HG03064 (cell line): ENCODE data around the gene LSP1.
"Not testable (repeated sequence)": the region's sequence is repeated elsewhere in the genome, so short reads cannot be mapped to it uniquely, and the experiment has no call there.

ENCODE experiments used
- ATAC-seq: cut with Tn5 transposase; IDR thresholded peaks from one replicate; pipeline ENCODE4 v1.9.1; 2021; ENCODE audit warnings: low read depth; ENCODE audit not compliant: unreplicated experiment

LSP1 gene

GRCh38 chr11:1937616-1938342, 84.9 kb downstream of the LSP1 start:
- ATAC-seq: no peak

DNA sequence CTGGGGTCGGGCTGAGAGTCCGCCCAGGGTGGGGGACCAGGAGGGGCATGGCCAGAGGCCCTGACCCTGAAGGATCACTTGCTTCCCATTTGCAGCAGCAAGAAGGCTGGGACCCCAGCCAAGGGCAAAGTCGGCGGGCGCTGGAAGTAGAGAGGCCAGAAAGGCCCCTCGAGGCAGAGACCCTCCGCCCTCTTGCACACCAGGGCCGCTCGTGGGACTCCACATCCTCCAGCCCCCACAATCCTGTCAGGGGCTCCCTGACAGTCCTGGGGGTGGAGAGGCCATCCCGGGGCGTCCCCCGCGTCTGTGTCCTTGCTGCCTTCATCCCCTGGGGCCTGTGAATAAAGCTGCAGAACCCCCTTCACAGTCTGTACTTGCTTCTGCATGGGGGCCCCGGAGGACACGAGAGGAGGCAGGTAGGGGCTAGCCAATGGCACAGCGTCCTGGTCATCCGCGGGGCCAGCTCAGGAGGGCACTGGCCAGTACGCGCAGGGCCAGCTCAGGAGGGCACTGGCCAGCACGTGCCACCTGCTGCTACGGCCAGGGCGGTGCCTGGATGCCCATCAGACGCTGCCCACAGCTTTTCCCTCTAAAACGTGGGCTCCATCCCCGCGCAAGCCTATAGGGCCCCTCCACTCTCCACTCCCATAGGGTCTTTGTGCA, 85.6 kb downstream of the LSP1 start:
- ATAC-seq: no peak

DNA sequence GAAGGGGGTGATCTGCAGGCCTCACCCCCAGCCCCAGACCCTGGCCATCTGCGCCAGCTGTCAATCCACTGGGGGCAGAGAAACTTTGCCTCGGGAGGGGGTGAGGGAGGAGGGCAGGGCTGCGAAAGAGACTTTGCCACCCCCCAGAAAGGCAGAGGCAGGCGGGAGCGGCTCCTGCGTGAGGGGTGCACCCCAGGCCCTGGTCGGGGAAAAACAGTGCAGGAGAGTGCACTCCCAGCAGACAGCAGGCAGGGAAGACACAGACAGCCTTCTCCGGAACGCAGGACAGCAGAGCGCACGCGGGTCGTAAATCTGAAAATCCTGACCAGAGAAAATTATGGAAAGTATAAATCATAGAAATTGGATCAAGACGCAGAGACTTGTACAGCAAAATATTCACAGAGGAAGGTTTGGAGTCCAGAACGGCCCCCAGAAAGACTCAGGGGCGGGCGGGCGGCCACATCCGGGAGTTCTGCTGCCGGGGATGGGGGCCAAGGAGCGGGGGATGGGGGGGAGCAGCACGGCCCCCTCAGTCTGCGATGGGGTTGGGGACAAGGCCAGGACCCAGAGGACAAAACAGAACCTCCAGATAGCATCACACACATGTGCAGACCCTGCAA, 86.2 kb downstream of the LSP1 start:
- no peak for ATAC-seq

- not testable (repeated sequence) for ATAC-seq
Observed at GRCh38 chr11:1939788-1940187, 86.9 kb downstream of the LSP1 start.
